IMR-90 (cell line): ENCODE data around the gene ADAMTS12.

ENCODE experiments used
- CHD1 ChIP-seq: IDR thresholded peaks from 2 replicates; pipeline ENCODE4 v1.6.1; 2012; ENCODE audit warnings: low read depth, low read length, improper control_type of control experiment
- MAFK ChIP-seq: IDR thresholded peaks from 2 replicates; pipeline ENCODE4 v1.6.1; 2012; ENCODE audit warnings: low read depth, low read length, improper control_type of control experiment
- MAZ ChIP-seq: IDR thresholded peaks from 2 replicates; pipeline ENCODE4 v1.6.1; 2012; ENCODE audit warnings: low read depth, mild to moderate bottlenecking, low read length, improper control_type of control experiment, moderate library complexity, borderline replicate concordance
- MXI1 ChIP-seq: IDR thresholded peaks from 2 replicates; pipeline ENCODE4 v1.6.1; 2012; ENCODE audit warnings: low read depth, mild to moderate bottlenecking, low read length, moderate library complexity, borderline replicate concordance
- POLR2A ChIP-seq: IDR thresholded peaks from 2 replicates; pipeline ENCODE4 v1.6.1; 2012; ENCODE audit warnings: mild to moderate bottlenecking, low read depth, low read length
- RAD21 ChIP-seq: IDR thresholded peaks from 2 replicates; pipeline ENCODE4 v1.6.1; 2012; ENCODE audit warnings: low read length, improper control_type of control experiment
- RFX5 ChIP-seq: IDR thresholded peaks from 2 replicates; pipeline ENCODE4 v1.8.0; 2012; ENCODE audit warnings: low read depth, mild to moderate bottlenecking, low read length, moderate library complexity
- SMC3 ChIP-seq: fragments of 150-350 bp; IDR thresholded peaks from 2 replicates; pipeline ENCODE4 v1.6.1; 2016; ENCODE audit warnings: low read depth, mild to moderate bottlenecking, antibody characterized with exemption, low read length, moderate library complexity
- TF ChIP-seq, protein P1 (sequence below): conservative IDR thresholded peaks from 2 replicates; pipeline ENCODE4 v1.5.1; 2012; ENCODE audit warnings: mild to moderate bottlenecking, low read depth, low read length, improper control_type of control experiment
- TF ChIP-seq, protein P2 (sequence below): fragments of 150-350 bp; IDR thresholded peaks from 2 replicates; pipeline ENCODE4 v1.6.1; 2016; ENCODE audit warnings: low read depth, mild to moderate bottlenecking, low read length, moderate library complexity, borderline replicate concordance
- TF ChIP-seq, protein P3 (sequence below): fragments of 150-350 bp; IDR thresholded peaks from 2 replicates; pipeline ENCODE4 v1.6.1; 2017; ENCODE audit warnings: mild to moderate bottlenecking, antibody characterized with exemption, low read length, low read depth

DNA sequence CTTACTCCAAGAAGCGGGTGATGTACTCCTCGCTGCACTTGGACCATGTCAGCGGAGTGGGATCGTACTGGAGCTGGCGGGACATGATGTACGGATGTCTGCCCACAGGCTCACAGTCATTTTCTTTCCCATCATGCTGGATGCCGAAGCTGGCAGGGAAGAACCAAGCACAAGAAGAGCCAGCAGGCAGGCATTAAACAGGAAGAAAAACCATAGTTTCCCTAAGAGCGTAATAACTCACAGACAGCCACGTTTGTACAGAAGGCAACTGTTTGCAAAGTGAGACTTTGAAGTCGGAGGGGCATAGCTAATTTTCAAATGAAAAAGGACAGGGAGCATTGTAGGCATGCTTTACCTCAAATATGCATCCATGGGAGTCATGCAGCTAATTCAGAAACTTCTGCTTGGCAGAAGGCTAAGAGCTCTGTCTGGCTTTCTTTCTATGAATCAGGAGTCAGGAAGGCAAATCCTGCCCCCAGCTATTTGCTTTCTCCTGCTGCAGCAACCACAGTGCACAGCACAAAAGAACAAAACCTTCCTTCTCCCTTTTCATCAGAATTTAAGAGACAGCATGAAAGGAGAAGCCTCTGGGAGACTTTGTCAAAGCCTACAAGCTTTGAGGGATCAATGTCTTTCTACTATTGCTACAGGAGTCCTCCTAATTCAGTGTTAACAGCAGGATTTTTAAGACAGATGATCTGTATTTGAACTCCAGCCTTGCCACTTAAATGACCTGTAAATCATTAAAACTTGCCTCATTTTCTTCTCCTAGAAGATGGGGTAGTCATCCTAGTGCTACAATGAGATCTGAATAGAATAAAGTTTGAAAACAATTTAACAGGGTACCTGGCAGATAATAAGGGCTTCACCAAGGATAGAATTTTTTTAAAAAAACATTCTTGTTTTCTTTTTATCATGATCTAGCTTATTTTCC, 242.0 kb downstream of the ADAMTS12 start:
- TF ChIP-seq POLR2A (no peak), MAZ (no peak), CHD1 (no peak), MAFK (no peak), MXI1 (no peak), SMC3 (no peak), RAD21 (no peak; the same call in 1 of the 2 replicates), RFX5 (no peak)
- TF ChIP-seq, protein P1, sequence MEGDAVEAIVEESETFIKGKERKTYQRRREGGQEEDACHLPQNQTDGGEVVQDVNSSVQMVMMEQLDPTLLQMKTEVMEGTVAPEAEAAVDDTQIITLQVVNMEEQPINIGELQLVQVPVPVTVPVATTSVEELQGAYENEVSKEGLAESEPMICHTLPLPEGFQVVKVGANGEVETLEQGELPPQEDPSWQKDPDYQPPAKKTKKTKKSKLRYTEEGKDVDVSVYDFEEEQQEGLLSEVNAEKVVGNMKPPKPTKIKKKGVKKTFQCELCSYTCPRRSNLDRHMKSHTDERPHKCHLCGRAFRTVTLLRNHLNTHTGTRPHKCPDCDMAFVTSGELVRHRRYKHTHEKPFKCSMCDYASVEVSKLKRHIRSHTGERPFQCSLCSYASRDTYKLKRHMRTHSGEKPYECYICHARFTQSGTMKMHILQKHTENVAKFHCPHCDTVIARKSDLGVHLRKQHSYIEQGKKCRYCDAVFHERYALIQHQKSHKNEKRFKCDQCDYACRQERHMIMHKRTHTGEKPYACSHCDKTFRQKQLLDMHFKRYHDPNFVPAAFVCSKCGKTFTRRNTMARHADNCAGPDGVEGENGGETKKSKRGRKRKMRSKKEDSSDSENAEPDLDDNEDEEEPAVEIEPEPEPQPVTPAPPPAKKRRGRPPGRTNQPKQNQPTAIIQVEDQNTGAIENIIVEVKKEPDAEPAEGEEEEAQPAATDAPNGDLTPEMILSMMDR: no peak
- TF ChIP-seq, protein P2, sequence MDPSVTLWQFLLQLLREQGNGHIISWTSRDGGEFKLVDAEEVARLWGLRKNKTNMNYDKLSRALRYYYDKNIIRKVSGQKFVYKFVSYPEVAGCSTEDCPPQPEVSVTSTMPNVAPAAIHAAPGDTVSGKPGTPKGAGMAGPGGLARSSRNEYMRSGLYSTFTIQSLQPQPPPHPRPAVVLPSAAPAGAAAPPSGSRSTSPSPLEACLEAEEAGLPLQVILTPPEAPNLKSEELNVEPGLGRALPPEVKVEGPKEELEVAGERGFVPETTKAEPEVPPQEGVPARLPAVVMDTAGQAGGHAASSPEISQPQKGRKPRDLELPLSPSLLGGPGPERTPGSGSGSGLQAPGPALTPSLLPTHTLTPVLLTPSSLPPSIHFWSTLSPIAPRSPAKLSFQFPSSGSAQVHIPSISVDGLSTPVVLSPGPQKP: no peak
- TF ChIP-seq, protein P3, sequence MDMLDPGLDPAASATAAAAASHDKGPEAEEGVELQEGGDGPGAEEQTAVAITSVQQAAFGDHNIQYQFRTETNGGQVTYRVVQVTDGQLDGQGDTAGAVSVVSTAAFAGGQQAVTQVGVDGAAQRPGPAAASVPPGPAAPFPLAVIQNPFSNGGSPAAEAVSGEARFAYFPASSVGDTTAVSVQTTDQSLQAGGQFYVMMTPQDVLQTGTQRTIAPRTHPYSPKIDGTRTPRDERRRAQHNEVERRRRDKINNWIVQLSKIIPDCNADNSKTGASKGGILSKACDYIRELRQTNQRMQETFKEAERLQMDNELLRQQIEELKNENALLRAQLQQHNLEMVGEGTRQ: no peak
